HEK293 (cell line): ENCODE results near the gene IRF2.

ENCODE experiments used
- BCL11A ChIP-seq: fragments of 450-650 bp; formaldehyde crosslinking; IDR thresholded peaks from 2 replicates; pipeline ENCODE4 v1.5.1; 2016; ENCODE audit warnings: low read depth, missing biosample characterization, missing genetic modification characterization
- EGR2 ChIP-seq: fragments of 450-650 bp; formaldehyde crosslinking; IDR thresholded peaks from 2 replicates; pipeline ENCODE4 v1.5.1; 2016; ENCODE audit warnings: low read depth, missing biosample characterization, missing genetic modification characterization
- GLIS2 ChIP-seq: fragments of 450-650 bp; formaldehyde crosslinking; IDR thresholded peaks from 2 replicates; pipeline ENCODE4 v1.5.1; 2016; ENCODE audit warnings: missing biosample characterization, missing genetic modification characterization
- IKZF3 ChIP-seq: fragments of 450-650 bp; IDR thresholded peaks from 2 replicates; pipeline ENCODE4 v1.5.0; 2018; ENCODE audit warnings: missing biosample characterization, mild to moderate bottlenecking, missing genetic modification characterization, moderate library complexity
- KLF9 ChIP-seq: fragments of 450-650 bp; formaldehyde crosslinking; IDR thresholded peaks from 2 replicates; pipeline ENCODE4 v1.5.1; 2016; ENCODE audit warnings: missing biosample characterization, missing genetic modification characterization, low read depth
- OSR2 ChIP-seq: fragments of 450-650 bp; formaldehyde crosslinking; IDR thresholded peaks from 2 replicates; pipeline ENCODE4 v1.5.1; 2016; ENCODE audit warnings: missing biosample characterization, missing genetic modification characterization
- SCRT1 ChIP-seq: fragments of 450-650 bp; formaldehyde crosslinking; IDR thresholded peaks from 2 replicates; pipeline ENCODE4 v1.5.1; 2016; ENCODE audit warnings: missing biosample characterization, missing genetic modification characterization, borderline replicate concordance
- SCRT2 ChIP-seq: fragments of 450-650 bp; formaldehyde crosslinking; IDR thresholded peaks from 2 replicates; pipeline ENCODE4 v1.5.1; 2016; ENCODE audit warnings: missing biosample characterization, missing genetic modification characterization
- ZBTB21 ChIP-seq: fragments of 450-650 bp; formaldehyde crosslinking; IDR thresholded peaks from 2 replicates; pipeline ENCODE4 v1.5.1; 2017; ENCODE audit warnings: missing biosample characterization, missing genetic modification characterization
- ZBTB26 ChIP-seq: fragments of 450-650 bp; formaldehyde crosslinking; optimal IDR thresholded peaks from 2 replicates; pipeline ENCODE3; 2016; ENCODE audit warnings: missing biosample characterization, mild to moderate bottlenecking, missing genetic modification characterization
- ZEB2 ChIP-seq: fragments of 450-650 bp; formaldehyde crosslinking; IDR thresholded peaks from 2 replicates; pipeline ENCODE4 v1.5.1; 2016; ENCODE audit warnings: missing biosample characterization, missing genetic modification characterization
- ZFP69B ChIP-seq: fragments of 450-650 bp; formaldehyde crosslinking; IDR thresholded peaks from 2 replicates; pipeline ENCODE4 v1.5.1; 2016; ENCODE audit warnings: missing biosample characterization, missing genetic modification characterization
- ZIC2 ChIP-seq: fragments of 450-650 bp; formaldehyde crosslinking; IDR thresholded peaks from 2 replicates; pipeline ENCODE4 v1.5.1; 2016; ENCODE audit warnings: missing biosample characterization, missing genetic modification characterization
- ZNF169 ChIP-seq: fragments of 450-650 bp; formaldehyde crosslinking; IDR thresholded peaks from 2 replicates; pipeline ENCODE4 v1.5.1; 2016; ENCODE audit warnings: missing biosample characterization, missing genetic modification characterization
- ZNF18 ChIP-seq: fragments of 450-650 bp; formaldehyde crosslinking; IDR thresholded peaks from 2 replicates; pipeline ENCODE4 v1.5.1; 2016; ENCODE audit warnings: missing biosample characterization, missing genetic modification characterization
- ZNF202 ChIP-seq: fragments of 450-650 bp; formaldehyde crosslinking; IDR thresholded peaks from 2 replicates; pipeline ENCODE4 v1.5.1; 2016; ENCODE audit warnings: missing biosample characterization, missing genetic modification characterization, borderline replicate concordance
- ZNF221 ChIP-seq: fragments of 450-650 bp; formaldehyde crosslinking; IDR thresholded peaks from 2 replicates; pipeline ENCODE4 v1.5.1; 2017; ENCODE audit warnings: missing biosample characterization, missing genetic modification characterization, borderline replicate concordance
- ZNF223 ChIP-seq: fragments of 450-650 bp; formaldehyde crosslinking; IDR thresholded peaks from 2 replicates; pipeline ENCODE4 v1.5.1; 2016; ENCODE audit warnings: missing biosample characterization, missing genetic modification characterization
- ZNF266 ChIP-seq: fragments of 450-650 bp; formaldehyde crosslinking; IDR thresholded peaks from 2 replicates; pipeline ENCODE4 v1.5.1; 2016; ENCODE audit warnings: missing biosample characterization, missing genetic modification characterization, low read depth
- ZNF394 ChIP-seq: fragments of 450-650 bp; formaldehyde crosslinking; IDR thresholded peaks from 2 replicates; pipeline ENCODE4 v1.5.1; 2016; ENCODE audit warnings: missing biosample characterization, missing genetic modification characterization, mild to moderate bottlenecking, moderate library complexity, borderline replicate concordance
- ZNF501 ChIP-seq: fragments of 450-650 bp; formaldehyde crosslinking; IDR thresholded peaks from 2 replicates; pipeline ENCODE4 v1.5.1; 2016; ENCODE audit warnings: missing biosample characterization, missing genetic modification characterization
- ZNF596 ChIP-seq: fragments of 450-650 bp; IDR thresholded peaks from 2 replicates; pipeline ENCODE4 v1.5.0; 2018; ENCODE audit warnings: missing biosample characterization, mild to moderate bottlenecking, missing genetic modification characterization, moderate library complexity
- ZXDB ChIP-seq: fragments of 450-650 bp; formaldehyde crosslinking; IDR thresholded peaks from 2 replicates; pipeline ENCODE4 v1.5.1; 2016; ENCODE audit warnings: missing biosample characterization, missing genetic modification characterization
- TF ChIP-seq, protein P1 (sequence below): fragments of 450-650 bp; formaldehyde crosslinking; IDR thresholded peaks from 2 replicates; pipeline ENCODE4 v1.5.1; 2016; ENCODE audit warnings: missing biosample characterization, missing genetic modification characterization
- TF ChIP-seq, protein P2 (sequence below): fragments of 450-650 bp; formaldehyde crosslinking; IDR thresholded peaks from 2 replicates; pipeline ENCODE4 v1.5.1; 2016; ENCODE audit warnings: missing biosample characterization, missing genetic modification characterization
- TF ChIP-seq, protein P3 (sequence below): fragments of 450-650 bp; formaldehyde crosslinking; IDR thresholded peaks from 2 replicates; pipeline ENCODE4 v1.5.1; 2017; ENCODE audit warnings: missing biosample characterization, mild to moderate bottlenecking, missing genetic modification characterization, moderate library complexity
- TF ChIP-seq, protein P4 (sequence below): fragments of 450-650 bp; formaldehyde crosslinking; IDR thresholded peaks from 2 replicates; pipeline ENCODE4 v1.5.1; 2016; ENCODE audit warnings: missing biosample characterization, missing genetic modification characterization

The IRF2 gene

GRCh38 chr4:184473499-184474262, 669 bp downstream of the IRF2 start (continued):
- TF ChIP-seq ZBTB26 (tag by site-specific recombination): peak; percentile 58
- no peak for TF ChIP-seq BCL11A (tag by site-specific recombination)
- no peak for TF ChIP-seq ZXDB (tag by site-specific recombination)
- peak; percentile 85 for TF ChIP-seq EGR2 (tag by site-specific recombination)
- no peak for TF ChIP-seq ZNF169 (tag by site-specific recombination)
- no peak for TF ChIP-seq ZBTB21 (tag by site-specific recombination)
- TF ChIP-seq ZNF221 (tag by site-specific recombination): no peak
- no peak for TF ChIP-seq ZNF18 (tag by site-specific recombination)
- TF ChIP-seq SCRT1 (tag by site-specific recombination): no peak
- TF ChIP-seq OSR2 (tag by site-specific recombination): peak; percentile 77
- TF ChIP-seq ZIC2 (tag by site-specific recombination): peak; percentile 38; the same call in 1 of the 2 replicates
- TF ChIP-seq, protein P1, sequence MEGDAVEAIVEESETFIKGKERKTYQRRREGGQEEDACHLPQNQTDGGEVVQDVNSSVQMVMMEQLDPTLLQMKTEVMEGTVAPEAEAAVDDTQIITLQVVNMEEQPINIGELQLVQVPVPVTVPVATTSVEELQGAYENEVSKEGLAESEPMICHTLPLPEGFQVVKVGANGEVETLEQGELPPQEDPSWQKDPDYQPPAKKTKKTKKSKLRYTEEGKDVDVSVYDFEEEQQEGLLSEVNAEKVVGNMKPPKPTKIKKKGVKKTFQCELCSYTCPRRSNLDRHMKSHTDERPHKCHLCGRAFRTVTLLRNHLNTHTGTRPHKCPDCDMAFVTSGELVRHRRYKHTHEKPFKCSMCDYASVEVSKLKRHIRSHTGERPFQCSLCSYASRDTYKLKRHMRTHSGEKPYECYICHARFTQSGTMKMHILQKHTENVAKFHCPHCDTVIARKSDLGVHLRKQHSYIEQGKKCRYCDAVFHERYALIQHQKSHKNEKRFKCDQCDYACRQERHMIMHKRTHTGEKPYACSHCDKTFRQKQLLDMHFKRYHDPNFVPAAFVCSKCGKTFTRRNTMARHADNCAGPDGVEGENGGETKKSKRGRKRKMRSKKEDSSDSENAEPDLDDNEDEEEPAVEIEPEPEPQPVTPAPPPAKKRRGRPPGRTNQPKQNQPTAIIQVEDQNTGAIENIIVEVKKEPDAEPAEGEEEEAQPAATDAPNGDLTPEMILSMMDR (tag by site-specific recombination): peak; percentile 21; the same call in 1 of the 2 replicates
- TF ChIP-seq GLIS2: no peak
- TF ChIP-seq ZNF394 (tag by site-specific recombination): no peak
- TF ChIP-seq ZNF202 (tag by site-specific recombination): no peak
- no peak for TF ChIP-seq ZFP69B (tag by site-specific recombination)
- TF ChIP-seq ZNF266: no peak
- peak; percentile 23; the same call in 1 of the 2 replicates for TF ChIP-seq ZEB2 (tag by site-specific recombination)
- no peak for TF ChIP-seq IKZF3 (tag by site-specific recombination)
- TF ChIP-seq KLF9 (tag by site-specific recombination): peak; percentile 18; the same call in 1 of the 2 replicates
- TF ChIP-seq, protein P2, sequence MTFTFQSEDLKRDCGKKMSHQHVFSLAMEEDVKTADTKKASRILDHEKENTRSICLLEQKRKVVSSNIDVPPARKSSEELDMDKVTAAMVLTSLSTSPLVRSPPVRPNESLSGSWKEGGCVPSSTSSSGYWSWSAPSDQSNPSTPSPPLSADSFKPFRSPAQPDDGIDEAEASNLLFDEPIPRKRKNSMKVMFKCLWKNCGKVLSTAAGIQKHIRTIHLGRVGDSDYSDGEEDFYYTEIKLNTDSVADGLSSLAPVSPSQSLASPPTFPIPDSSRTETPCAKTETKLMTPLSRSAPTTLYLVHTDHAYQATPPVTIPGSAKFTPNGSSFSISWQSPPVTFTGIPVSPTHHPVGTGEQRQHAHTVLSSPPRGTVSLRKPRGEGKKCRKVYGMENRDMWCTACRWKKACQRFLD (tag by site-specific recombination): no peak
- TF ChIP-seq, protein P3, sequence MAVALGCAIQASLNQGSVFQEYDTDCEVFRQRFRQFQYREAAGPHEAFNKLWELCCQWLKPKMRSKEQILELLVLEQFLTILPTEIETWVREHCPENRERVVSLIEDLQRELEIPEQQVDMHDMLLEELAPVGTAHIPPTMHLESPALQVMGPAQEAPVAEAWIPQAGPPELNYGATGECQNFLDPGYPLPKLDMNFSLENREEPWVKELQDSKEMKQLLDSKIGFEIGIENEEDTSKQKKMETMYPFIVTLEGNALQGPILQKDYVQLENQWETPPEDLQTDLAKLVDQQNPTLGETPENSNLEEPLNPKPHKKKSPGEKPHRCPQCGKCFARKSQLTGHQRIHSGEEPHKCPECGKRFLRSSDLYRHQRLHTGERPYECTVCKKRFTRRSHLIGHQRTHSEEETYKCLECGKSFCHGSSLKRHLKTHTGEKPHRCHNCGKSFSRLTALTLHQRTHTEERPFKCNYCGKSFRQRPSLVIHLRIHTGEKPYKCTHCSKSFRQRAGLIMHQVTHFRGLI (tag by site-specific recombination): no peak
- TF ChIP-seq SCRT2 (tag by site-specific recombination): no peak
- no peak for TF ChIP-seq ZNF501 (tag by site-specific recombination)
- TF ChIP-seq, protein P4, sequence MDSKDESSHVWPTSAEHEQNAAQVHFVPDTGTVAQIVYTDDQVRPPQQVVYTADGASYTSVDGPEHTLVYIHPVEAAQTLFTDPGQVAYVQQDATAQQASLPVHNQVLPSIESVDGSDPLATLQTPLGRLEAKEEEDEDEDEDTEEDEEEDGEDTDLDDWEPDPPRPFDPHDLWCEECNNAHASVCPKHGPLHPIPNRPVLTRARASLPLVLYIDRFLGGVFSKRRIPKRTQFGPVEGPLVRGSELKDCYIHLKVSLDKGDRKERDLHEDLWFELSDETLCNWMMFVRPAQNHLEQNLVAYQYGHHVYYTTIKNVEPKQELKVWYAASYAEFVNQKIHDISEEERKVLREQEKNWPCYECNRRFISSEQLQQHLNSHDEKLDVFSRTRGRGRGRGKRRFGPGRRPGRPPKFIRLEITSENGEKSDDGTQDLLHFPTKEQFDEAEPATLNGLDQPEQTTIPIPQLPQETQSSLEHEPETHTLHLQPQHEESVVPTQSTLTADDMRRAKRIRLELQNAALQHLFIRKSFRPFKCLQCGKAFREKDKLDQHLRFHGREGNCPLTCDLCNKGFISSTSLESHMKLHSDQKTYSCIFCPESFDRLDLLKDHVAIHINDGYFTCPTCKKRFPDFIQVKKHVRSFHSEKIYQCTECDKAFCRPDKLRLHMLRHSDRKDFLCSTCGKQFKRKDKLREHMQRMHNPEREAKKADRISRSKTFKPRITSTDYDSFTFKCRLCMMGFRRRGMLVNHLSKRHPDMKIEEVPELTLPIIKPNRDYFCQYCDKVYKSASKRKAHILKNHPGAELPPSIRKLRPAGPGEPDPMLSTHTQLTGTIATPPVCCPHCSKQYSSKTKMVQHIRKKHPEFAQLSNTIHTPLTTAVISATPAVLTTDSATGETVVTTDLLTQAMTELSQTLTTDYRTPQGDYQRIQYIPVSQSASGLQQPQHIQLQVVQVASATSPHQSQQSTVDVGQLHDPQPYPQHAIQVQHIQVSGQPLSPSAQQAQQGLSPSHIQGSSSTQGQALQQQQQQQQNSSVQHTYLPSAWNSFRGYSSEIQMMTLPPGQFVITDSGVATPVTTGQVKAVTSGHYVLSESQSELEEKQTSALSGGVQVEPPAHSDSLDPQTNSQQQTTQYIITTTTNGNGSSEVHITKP (tag by site-specific recombination): no peak
- TF ChIP-seq ZNF223: no peak
- no peak for TF ChIP-seq ZNF596
